HG03064 (cell line): ENCODE data around the gene LRP11.

Experiments
- ATAC-seq: cut with Tn5 transposase; IDR thresholded peaks from one replicate; pipeline ENCODE4 v1.9.1; 2021; ENCODE audit warnings: low read depth; ENCODE audit not compliant: unreplicated experiment

Gene LRP11

DNA sequence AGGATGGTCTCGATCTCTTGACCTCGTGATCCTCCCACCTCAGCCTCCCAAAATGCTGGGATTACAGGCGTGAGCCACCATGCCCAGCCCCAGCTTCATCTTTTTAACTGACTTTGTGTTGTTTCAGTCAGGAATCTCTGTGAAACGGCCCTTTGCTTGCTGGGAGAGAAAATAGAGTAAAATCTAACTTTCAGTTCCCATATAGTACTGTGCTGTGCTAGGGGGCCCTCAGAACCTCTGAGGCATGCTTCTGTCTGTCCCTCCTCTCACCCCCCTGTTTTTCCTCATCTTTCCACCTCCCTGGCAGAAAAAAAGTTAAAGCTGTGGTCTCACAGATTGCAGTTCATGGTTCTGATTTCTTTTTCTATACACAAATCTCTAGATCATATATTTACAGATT is 48.4 kb downstream of the LRP11 start:
- ATAC-seq = peak; percentile 63

DNA sequence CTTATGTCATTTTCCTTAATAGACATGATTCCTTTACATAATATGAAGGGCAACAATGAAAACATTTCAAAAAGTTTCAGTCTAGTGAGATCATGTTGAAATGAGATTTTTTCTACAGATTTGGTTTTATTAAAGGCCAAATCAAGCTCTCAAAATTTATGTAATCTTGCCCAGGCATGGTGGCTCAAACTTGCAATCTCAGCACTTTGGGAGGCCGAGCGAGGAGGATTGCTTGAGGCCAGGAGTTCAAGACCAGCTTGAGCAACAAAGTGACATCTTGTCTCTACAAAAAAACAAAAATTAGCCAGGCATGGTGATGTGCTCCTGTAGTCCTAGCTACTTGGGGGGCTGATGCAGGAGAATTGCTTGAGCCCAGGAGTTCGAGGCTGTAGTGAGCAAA is 50.8 kb downstream of the LRP11 start:
- no peak for ATAC-seq

DNA sequence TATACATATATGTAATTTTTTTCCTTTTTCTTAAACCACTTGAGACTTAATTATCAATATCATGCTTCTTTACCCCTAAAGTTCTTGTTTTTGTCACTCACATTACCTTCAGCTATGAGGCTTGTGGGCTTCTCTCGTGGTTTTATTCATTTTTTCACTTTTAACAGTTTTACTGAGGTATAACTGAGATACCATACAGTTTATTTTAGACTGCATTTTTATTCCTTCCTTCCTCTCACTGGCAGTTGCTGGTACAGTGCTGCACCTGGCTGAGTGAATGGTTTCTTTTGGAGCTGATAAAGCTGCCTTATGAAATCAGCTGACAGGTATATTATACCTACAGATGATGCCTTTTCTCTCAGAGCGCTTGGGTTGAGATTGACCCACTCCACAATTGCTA is 54.4 kb downstream of the LRP11 start:
- no peak for ATAC-seq

DNA sequence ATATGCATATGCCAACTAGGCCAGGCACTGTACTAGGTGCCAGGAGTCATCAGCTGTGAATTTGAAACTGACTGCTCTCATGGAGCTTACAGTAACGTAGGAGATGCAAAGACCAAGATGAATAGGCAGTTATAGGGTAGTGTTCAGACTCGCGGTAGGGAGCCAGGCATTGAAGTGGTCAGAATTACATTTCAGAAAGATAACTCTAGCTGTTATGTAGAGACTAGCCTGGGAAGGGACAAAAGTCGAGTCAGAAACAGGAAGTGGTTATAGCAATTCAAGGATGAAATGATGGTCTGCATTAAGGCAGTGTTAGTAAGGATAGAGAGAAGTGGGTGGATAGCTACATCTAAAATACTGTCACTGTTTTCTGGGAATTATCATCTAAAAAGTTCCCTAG is 58.0 kb downstream of the LRP11 start:
- no peak for ATAC-seq

DNA sequence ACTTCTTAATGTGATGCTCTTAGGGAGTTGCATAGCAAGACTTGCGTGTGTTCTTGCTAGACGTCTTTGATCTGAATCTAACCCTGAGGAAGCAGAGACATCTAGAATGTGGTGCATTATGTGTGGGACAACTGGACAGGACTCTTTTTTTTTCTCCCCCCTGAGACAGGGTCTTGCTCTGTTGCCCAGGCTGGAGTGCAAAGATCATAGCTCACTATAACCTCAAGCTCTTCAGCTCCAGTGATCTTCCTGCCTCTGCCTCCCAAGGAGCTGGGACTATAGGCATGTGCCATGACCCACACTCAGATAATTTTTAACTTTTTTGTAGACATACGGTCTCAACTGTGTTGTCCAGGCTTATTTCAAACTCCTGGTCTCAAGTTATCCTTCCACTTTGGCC is 80.6 kb downstream of the LRP11 start:
- no peak for ATAC-seq

DNA sequence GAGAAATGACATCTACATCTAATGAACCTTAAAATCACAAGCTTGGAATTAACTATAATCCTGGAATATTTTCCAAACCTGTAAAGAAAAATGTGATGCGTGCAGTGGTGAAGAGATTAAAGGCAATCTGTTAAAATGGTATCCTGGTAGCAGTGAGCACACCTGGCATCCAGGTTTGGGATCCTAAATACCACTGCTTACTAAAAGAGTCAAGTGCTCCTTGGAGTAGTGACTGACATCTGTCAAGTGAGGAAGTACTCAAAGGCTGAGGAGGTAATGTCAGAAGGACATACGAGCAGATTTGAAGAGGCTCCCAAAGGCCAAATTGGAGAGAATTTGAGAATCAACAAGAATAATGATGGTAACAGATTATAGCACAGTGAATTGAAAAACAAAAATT is 81.8 kb downstream of the LRP11 start:
- no peak for ATAC-seq

DNA sequence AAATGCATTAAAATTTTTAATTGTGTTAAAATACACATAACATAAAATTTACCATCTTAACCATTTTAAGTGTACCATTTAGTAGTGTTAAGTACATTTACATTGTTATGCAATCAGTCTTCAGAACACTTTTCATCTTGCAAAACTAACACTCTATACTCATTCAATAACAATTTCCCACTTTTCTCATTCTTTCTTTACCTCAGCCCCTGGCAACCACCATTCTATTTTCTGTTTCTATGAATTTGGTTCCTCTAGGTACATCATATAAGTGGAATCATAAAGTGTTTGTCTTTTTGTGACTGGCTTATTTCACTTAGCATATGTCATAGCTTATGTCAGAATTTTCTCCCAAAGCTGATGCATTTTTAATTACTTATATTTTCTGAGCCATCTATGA is 82.4 kb downstream of the LRP11 start:
- ATAC-seq = no peak

DNA sequence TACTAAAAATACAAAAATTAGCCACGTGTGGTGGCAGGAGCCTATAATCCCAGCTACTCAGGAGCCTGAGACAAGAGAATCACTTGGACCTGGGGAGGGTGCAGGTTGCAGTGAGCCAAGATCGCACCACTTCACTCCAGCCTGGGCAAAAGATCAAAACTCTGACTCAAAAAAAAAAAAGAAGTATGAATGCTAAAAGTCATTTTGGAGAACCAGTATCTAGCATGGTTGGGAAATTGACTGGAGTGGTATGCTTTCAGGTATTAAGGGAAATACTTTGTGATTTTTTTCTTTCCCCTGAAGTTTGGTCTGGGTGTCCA is 84.6 kb downstream of the LRP11 start:
- ATAC-seq = no peak

DNA sequence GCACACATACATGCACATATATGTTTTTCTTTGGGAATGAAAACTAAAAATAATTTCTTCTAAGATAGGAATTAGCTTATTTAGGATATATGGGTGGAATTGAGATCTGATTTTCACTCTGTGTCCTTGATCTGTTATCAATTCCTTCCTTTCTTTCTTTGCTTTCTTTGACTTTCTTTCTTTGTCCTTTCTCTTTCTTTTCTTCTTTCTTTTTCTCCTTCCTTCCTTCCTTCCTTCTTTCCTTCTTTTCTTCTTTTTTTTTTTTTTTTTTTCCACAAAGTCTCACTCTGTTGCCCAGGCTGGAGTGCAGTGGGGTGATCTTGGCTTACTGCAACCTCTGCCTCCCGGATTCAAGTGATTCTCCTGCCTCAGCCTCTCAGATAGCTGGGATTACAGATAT is 86.5 kb downstream of the LRP11 start:
- no peak for ATAC-seq

DNA sequence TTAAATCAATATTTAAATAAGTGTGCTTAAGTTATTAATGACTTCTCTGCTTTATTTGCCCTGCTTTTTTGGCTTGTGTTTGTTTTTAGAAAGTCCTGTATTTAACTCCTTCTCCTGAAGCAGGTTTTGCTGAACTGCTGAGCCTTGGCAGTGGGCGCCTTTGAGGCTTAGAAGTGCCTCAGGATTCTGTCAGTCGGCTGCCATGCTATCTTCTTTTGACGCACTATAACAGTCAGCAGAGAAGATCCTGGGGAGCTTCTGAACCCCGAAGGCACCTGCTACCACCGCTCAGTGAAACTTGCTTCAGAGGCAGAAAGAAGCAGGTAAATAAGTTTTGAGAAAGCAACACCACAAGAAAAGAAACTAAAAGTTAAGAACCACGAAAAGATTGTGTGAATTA is 92.2 kb downstream of the LRP11 start:
- no peak for ATAC-seq

DNA sequence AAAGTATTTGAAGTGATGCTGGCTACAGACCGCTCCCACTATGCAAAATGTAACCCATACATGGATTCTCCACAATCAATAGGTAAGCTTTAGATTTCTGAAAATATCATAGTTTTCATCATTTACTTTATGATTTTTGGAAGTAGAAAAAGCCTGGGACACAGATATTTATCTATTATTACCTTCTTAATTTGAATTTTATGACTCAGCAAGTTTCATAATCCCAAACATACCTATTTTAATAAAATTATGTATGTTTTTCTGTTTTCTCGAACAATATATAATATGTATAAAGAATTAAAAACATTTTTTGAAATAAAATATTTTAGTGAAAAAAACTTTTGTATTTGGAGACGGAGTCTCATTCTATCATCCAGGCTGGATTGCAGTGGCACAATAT is 93.0 kb downstream of the LRP11 start:
- ATAC-seq = no peak

DNA sequence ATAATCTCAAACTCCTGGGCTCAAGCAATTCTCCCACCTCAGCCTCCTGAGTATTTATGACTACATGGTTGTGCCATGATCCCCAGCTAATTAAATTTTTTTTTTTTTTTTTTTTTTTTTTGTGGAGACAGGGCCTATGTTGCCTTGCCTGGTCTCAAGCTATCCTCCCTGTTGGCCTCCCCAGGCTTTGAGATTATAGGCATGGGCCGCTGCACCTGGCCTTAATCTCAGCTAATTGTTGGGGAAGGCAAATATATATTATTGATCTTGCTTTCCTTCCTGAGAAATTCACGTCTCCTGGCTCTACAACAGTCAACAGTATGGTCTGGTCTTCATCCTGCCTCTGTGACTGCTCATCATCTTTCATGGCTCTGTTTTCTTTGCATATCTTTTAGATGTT is 94.5 kb downstream of the LRP11 start:
- ATAC-seq = no peak
